ENCODE results near the gene NCKAP5L.

GRCh38 chr12:49825360-49825970 lies 2.7 kb downstream of the NCKAP5L start:
- TF ChIP-seq POLR2AphosphoS5 (IDR thresholded peaks at IDR 0.05) (no peak), POLR2A (IDR thresholded peaks at IDR 0.05; ENCODE audit: low read depth) (no peak), CTCF (IDR thresholded peaks at IDR 0.05) (no peak), EP300 (IDR thresholded peaks at IDR 0.05) (no peak)

All from esophagus muscularis mucosa (tissue), 4 donors.